GM23338 (cell line): Measurements from ENCODE around the gene KLF2. TPM values are rescaled to one million over a fixed set of nuclear protein-coding genes. Genes with fewer than 3 reads are reported as not detected.

ENCODE experiments used
- ATAC-seq: fragments of 200-7000 bp; cut with Tn5 transposase; 3 replicates; pipeline ENCODE4 v1.9.1; 2020
- DNase-seq: peaks from one replicate; pipeline ENCODE4 v3.0.0-alpha.2; 2015; ENCODE audit warnings: low spot score
- H2AFZ ChIP-seq: fragments of 200-600 bp; sonication (generic); 2 replicates; pipeline ENCODE4 v1.8.0; 2016; ENCODE audit warnings: antibody characterized with exemption, mild to moderate bottlenecking, moderate library complexity
- H3F3A ChIP-seq: fragments of 200-600 bp; sonication (generic); replicated peaks from 2 replicates; pipeline ENCODE4 v1.8.0; 2017; ENCODE audit warnings: antibody characterized with exemption, mixed run types, low read depth
- H3K27ac ChIP-seq: fragments of 200-600 bp; sonication (generic); 2 replicates; pipeline ENCODE4 v1.6.1; 2016; ENCODE audit warnings: low read depth
- H3K27me3 ChIP-seq: fragments of 200-600 bp; sonication (generic); 2 replicates; pipeline ENCODE4 v1.8.0; 2016; ENCODE audit warnings: mild to moderate bottlenecking, mixed run types, moderate library complexity; ENCODE audit not compliant: insufficient read depth
- H3K36me3 ChIP-seq: fragments of 200-600 bp; sonication (generic); 2 replicates; pipeline ENCODE4 v1.8.0; 2016; ENCODE audit warnings: mild to moderate bottlenecking; ENCODE audit not compliant: insufficient read depth
- H3K4me1 ChIP-seq: fragments of 200-600 bp; sonication (generic); 2 replicates; pipeline ENCODE4 v1.8.0; 2016; ENCODE audit warnings: mild to moderate bottlenecking, moderate library complexity; ENCODE audit not compliant: insufficient read depth
- H3K4me2 ChIP-seq: fragments of 200-600 bp; sonication (generic); 2 replicates; pipeline ENCODE4 v1.7.1; 2017; ENCODE audit warnings: mixed run types
- H3K4me3 ChIP-seq: fragments of 200-600 bp; sonication (generic); 2 replicates; pipeline ENCODE4 v1.6.1; 2016; ENCODE audit warnings: mixed run types
- H3K79me2 ChIP-seq: fragments of 200-600 bp; sonication (generic); replicated peaks from 2 replicates; pipeline ENCODE4 v1.8.0; 2017; ENCODE audit warnings: mild to moderate bottlenecking; ENCODE audit not compliant: insufficient read depth
- H3K9me2 ChIP-seq: fragments of 200-600 bp; sonication (generic); 2 replicates; pipeline ENCODE4 v1.8.0; 2017; ENCODE audit not compliant: insufficient read depth
- H4K20me1 ChIP-seq: fragments of 200-600 bp; sonication (generic); replicated peaks from 2 replicates; pipeline ENCODE4 v1.8.0; 2017; ENCODE audit warnings: mild to moderate bottlenecking; ENCODE audit not compliant: insufficient read depth
- H3K27ac Mint-ChIP-seq: 2 replicates; pipeline ENCODE4 v1.8.0; 2020; ENCODE audit warnings: inconsistent platforms, mild to moderate bottlenecking, moderate library complexity, mixed read lengths
- H3K27me3 Mint-ChIP-seq: 3 replicates; pipeline ENCODE4 v1.8.0; 2022; ENCODE audit warnings: low read depth, mild to moderate bottlenecking, moderate library complexity, mixed read lengths, inconsistent platforms; ENCODE audit not compliant: insufficient read depth, poor library complexity
- H3K36me3 Mint-ChIP-seq: 3 replicates; pipeline ENCODE4 v1.8.0; 2021; ENCODE audit warnings: low read depth, mild to moderate bottlenecking, inconsistent platforms, moderate library complexity, mixed read lengths
- H3K4me1 Mint-ChIP-seq: 3 replicates; pipeline ENCODE4 v1.8.0; 2020; ENCODE audit warnings: mild to moderate bottlenecking, inconsistent platforms, mixed read lengths
- H3K4me3 Mint-ChIP-seq: 3 replicates; pipeline ENCODE4 v1.8.0; 2021; ENCODE audit warnings: moderate library complexity, mild to moderate bottlenecking, inconsistent platforms, mixed read lengths
- H3K9me3 Mint-ChIP-seq: 3 replicates; pipeline ENCODE4 v1.8.0; 2020; ENCODE audit warnings: moderate library complexity, mild to moderate bottlenecking, inconsistent platforms, mixed read lengths
- ETS1 ChIP-seq: IDR thresholded peaks from 2 replicates; pipeline ENCODE4 v1.6.1; 2016; ENCODE audit warnings: antibody characterized with exemption
- EZH2 ChIP-seq: fragments of 200-600 bp; sonication (generic); IDR thresholded peaks from one replicate; pipeline ENCODE4 v1.8.0; 2017; ENCODE audit warnings: antibody characterized with exemption, mild to moderate bottlenecking, low read depth; ENCODE audit not compliant: unreplicated experiment
- EZH2phosphoT487 ChIP-seq: fragments of 200-600 bp; sonication (generic); IDR thresholded peaks from one replicate; pipeline ENCODE4 v1.8.1; 2018; ENCODE audit warnings: antibody characterized with exemption; ENCODE audit not compliant: unreplicated experiment
- JUNB ChIP-seq: IDR thresholded peaks from one replicate; pipeline ENCODE4 v1.6.1; 2016; ENCODE audit warnings: antibody characterized with exemption; ENCODE audit not compliant: unreplicated experiment
- NANOG ChIP-seq: IDR thresholded peaks from 2 replicates; pipeline ENCODE4 v1.6.1; 2016; ENCODE audit warnings: antibody characterized with exemption, borderline replicate concordance
- POLR2AphosphoS5 ChIP-seq: IDR thresholded peaks from 2 replicates; pipeline ENCODE4 v1.6.1; 2016; ENCODE audit warnings: antibody characterized with exemption, low read depth
- REST ChIP-seq: IDR thresholded peaks from one replicate; pipeline ENCODE4 v1.6.1; 2018; ENCODE audit warnings: antibody characterized with exemption; ENCODE audit not compliant: unreplicated experiment
- STAT1 ChIP-seq: IDR thresholded peaks from one replicate; pipeline ENCODE4 v1.6.1; 2016; ENCODE audit warnings: antibody characterized with exemption; ENCODE audit not compliant: unreplicated experiment
- ZNF331 ChIP-seq: fragments of 250-450 bp; sonication (Bioruptor Pico); IDR thresholded peaks from 2 replicates; pipeline ENCODE4 v1.5.0; 2020; ENCODE audit warnings: low read depth, mild to moderate bottlenecking, moderate library complexity
- polyA plus RNA-seq: library from polyadenylated mRNA; unstranded; fragments of >200 nt; fragmentation: Nextera tagmentation; extraction: Ambion mirVana; gene quantifications from 2 replicates; pipeline ENCODE4 v1.2.1, GENCODE V29; 2016
- total RNA-seq: library from RNA; depleted of rRNA; stranded (reverse); fragments of >200 nt; shearing (Covaris generic); gene quantifications from 2 replicates; pipeline ENCODE4 v1.2.3, GENCODE V29; 2014
- TF ChIP-seq, protein P1 (sequence below), 2 experiments: fragments of 200-600 bp in 1 of 2; sonication (generic) in 1 of 2; conservative IDR thresholded peaks; 2 replicates each; pipeline versions ENCODE4 v1.5.1 to v1.6.1; 2016 to 2017; ENCODE audit warnings: antibody characterized with exemption in 2 of 2, low read depth in 2 of 2, mild to moderate bottlenecking in 2 of 2, moderate library complexity in 1 of 2
- TF ChIP-seq, protein P2 (sequence below): fragments of 250-450 bp; sonication (Bioruptor Pico); IDR thresholded peaks from 2 replicates; pipeline ENCODE4 v1.5.0; 2020; ENCODE audit warnings: mild to moderate bottlenecking, moderate library complexity

KLF2 gene
- total and polyA plus RNA-seq, 2 experiments from 2014 or later = 0.90 TPM; not detected in 1

- TF ChIP-seq NANOG = no peak
- TF ChIP-seq ZNF331 (CRISPR knock-in tag) = no peak
- no peak for TF ChIP-seq EZH2phosphoT487
- TF ChIP-seq POLR2AphosphoS5 = no peak
- TF ChIP-seq JUNB = no peak
- TF ChIP-seq, protein P1, sequence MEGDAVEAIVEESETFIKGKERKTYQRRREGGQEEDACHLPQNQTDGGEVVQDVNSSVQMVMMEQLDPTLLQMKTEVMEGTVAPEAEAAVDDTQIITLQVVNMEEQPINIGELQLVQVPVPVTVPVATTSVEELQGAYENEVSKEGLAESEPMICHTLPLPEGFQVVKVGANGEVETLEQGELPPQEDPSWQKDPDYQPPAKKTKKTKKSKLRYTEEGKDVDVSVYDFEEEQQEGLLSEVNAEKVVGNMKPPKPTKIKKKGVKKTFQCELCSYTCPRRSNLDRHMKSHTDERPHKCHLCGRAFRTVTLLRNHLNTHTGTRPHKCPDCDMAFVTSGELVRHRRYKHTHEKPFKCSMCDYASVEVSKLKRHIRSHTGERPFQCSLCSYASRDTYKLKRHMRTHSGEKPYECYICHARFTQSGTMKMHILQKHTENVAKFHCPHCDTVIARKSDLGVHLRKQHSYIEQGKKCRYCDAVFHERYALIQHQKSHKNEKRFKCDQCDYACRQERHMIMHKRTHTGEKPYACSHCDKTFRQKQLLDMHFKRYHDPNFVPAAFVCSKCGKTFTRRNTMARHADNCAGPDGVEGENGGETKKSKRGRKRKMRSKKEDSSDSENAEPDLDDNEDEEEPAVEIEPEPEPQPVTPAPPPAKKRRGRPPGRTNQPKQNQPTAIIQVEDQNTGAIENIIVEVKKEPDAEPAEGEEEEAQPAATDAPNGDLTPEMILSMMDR (conservative IDR thresholded peaks at IDR 0.05; ENCODE audit: low read depth in 2 of 2) = no peak
- no peak for TF ChIP-seq EZH2
- TF ChIP-seq ETS1 = no peak
- TF ChIP-seq, protein P2, sequence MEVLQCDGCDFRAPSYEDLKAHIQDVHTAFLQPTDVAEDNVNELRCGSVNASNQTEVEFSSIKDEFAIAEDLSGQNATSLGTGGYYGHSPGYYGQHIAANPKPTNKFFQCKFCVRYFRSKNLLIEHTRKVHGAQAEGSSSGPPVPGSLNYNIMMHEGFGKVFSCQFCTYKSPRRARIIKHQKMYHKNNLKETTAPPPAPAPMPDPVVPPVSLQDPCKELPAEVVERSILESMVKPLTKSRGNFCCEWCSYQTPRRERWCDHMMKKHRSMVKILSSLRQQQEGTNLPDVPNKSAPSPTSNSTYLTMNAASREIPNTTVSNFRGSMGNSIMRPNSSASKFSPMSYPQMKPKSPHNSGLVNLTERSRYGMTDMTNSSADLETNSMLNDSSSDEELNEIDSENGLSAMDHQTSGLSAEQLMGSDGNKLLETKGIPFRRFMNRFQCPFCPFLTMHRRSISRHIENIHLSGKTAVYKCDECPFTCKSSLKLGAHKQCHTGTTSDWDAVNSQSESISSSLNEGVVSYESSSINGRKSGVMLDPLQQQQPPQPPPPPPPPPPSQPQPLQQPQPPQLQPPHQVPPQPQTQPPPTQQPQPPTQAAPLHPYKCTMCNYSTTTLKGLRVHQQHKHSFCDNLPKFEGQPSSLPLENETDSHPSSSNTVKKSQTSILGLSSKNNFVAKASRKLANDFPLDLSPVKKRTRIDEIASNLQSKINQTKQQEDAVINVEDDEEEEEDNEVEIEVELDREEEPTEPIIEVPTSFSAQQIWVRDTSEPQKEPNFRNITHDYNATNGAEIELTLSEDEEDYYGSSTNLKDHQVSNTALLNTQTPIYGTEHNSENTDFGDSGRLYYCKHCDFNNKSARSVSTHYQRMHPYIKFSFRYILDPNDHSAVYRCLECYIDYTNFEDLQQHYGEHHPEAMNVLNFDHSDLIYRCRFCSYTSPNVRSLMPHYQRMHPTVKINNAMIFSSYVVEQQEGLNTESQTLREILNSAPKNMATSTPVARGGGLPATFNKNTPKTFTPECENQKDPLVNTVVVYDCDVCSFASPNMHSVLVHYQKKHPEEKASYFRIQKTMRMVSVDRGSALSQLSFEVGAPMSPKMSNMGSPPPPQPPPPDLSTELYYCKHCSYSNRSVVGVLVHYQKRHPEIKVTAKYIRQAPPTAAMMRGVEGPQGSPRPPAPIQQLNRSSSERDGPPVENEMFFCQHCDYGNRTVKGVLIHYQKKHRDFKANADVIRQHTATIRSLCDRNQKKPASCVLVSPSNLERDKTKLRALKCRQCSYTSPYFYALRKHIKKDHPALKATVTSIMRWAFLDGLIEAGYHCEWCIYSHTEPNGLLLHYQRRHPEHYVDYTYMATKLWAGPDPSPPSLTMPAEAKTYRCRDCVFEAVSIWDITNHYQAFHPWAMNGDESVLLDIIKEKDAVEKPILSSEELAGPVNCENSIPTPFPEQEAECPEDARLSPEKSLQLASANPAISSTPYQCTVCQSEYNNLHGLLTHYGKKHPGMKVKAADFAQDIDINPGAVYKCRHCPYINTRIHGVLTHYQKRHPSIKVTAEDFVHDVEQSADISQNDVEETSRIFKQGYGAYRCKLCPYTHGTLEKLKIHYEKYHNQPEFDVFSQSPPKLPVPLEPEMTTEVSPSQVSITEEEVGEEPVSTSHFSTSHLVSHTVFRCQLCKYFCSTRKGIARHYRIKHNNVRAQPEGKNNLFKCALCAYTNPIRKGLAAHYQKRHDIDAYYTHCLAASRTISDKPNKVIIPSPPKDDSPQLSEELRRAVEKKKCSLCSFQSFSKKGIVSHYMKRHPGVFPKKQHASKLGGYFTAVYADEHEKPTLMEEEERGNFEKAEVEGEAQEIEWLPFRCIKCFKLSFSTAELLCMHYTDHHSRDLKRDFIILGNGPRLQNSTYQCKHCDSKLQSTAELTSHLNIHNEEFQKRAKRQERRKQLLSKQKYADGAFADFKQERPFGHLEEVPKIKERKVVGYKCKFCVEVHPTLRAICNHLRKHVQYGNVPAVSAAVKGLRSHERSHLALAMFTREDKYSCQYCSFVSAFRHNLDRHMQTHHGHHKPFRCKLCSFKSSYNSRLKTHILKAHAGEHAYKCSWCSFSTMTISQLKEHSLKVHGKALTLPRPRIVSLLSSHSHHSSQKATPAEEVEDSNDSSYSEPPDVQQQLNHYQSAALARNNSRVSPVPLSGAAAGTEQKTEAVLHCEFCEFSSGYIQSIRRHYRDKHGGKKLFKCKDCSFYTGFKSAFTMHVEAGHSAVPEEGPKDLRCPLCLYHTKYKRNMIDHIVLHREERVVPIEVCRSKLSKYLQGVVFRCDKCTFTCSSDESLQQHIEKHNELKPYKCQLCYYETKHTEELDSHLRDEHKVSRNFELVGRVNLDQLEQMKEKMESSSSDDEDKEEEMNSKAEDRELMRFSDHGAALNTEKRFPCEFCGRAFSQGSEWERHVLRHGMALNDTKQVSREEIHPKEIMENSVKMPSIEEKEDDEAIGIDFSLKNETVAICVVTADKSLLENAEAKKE = no peak
- TF ChIP-seq STAT1 = no peak
- no peak for TF ChIP-seq REST
- H3K27me3 Mint-ChIP-seq = peaks cover 13% of the 10 kb centered on the region
- ATAC-seq (no peak), DNase-seq (no peak)
- H3K4me2 ChIP-seq = no peak overlapping the region
- H4K20me1 ChIP-seq = no peaks in the 10 kb centered on the region; the same call in 1 of the 2 replicates
- H3K9me3 Mint-ChIP-seq = no peaks in the 10 kb centered on the region
- H3K79me2 ChIP-seq = no peaks in the 10 kb centered on the region
- H3K4me3 Mint-ChIP-seq = no peak overlapping the region
- no peak overlapping the region for H3K4me3 ChIP-seq
- H3K27me3 ChIP-seq = no peaks in the 10 kb centered on the region
- no peaks in the 10 kb centered on the region for H3K4me1 ChIP-seq
- H3K9me2 ChIP-seq = no peaks in the 10 kb centered on the region
- no peaks in the 10 kb centered on the region for H3F3A ChIP-seq
- no peak overlapping the region for H2AFZ ChIP-seq
- H3K4me1 Mint-ChIP-seq = peaks cover 10% of the 10 kb centered on the region; the same call in 2 of the 3 replicates
- H3K36me3 ChIP-seq = no peaks in the 10 kb centered on the region
- peak overlapping the region; percentile 51; the same call in 1 of the 2 replicates for H3K27ac Mint-ChIP-seq
- no peak overlapping the region for H3K27ac ChIP-seq
- peaks cover 5% of the 10 kb centered on the region; the same call in 2 of the 3 replicates for H3K36me3 Mint-ChIP-seq
These were observed 34.4 kb downstream of the KLF2 start for GRCh38 chr19:16359074-16359473.
